Adipocyte (in vitro differentiated cells): ENCODE measurements around the gene ADCY2.
A peak's percentile ranks its signal among the peaks of the same experiment; 100 is the strongest.

ENCODE experiments used
- DNase-seq: peaks from one replicate; pipeline ENCODE4 v3.0.0-alpha.2; 2015; ENCODE audit warnings: low read depth
- H3K27me3 ChIP-seq: replicated peaks from 2 replicates; pipeline ENCODE4 v1.7.0; 2013; ENCODE audit warnings: mild to moderate bottlenecking, low read length, moderate library complexity; ENCODE audit not compliant: control insufficient read depth, insufficient read depth
- H3K36me3 ChIP-seq: 2 replicates; pipeline ENCODE4 v1.7.0; 2013; ENCODE audit warnings: low read length, mild to moderate bottlenecking, moderate library complexity; ENCODE audit not compliant: control insufficient read depth, insufficient read depth, severe bottlenecking
- H3K4me1 ChIP-seq: 2 replicates; pipeline ENCODE4 v1.7.0; 2013; ENCODE audit warnings: mild to moderate bottlenecking, low read length, moderate library complexity; ENCODE audit not compliant: control insufficient read depth, insufficient read depth
- H3K4me3 ChIP-seq: 2 replicates; pipeline ENCODE4 v1.7.0; 2013; ENCODE audit warnings: mild to moderate bottlenecking, low read length, moderate library complexity
- H3K9ac ChIP-seq: 2 replicates; pipeline ENCODE4 v1.7.0; 2013; ENCODE audit warnings: mild to moderate bottlenecking, low read length, moderate library complexity
- H3K9me3 ChIP-seq: 2 replicates; pipeline ENCODE4 v1.7.0; 2013; ENCODE audit warnings: mild to moderate bottlenecking, low read length, moderate library complexity; ENCODE audit not compliant: control insufficient read depth

ADCY2 gene

GRCh38 chr5:7745882-7746610 is 350.1 kb downstream of the ADCY2 start:
- H3K36me3 ChIP-seq = no peaks in the 10 kb centered on the region
- peak; percentile 85 for DNase-seq
- peaks cover 10% of the 10 kb centered on the region for H3K27me3 ChIP-seq
- no peaks in the 10 kb centered on the region for H3K4me1 ChIP-seq
- H3K4me3 ChIP-seq = no peak overlapping the region
- no peaks in the 10 kb centered on the region for H3K9me3 ChIP-seq
- no peak overlapping the region for H3K9ac ChIP-seq

- H3K4me1 ChIP-seq = no peaks in the 10 kb centered on the region
- H3K36me3 ChIP-seq = no peaks in the 10 kb centered on the region
- peaks cover 10% of the 10 kb centered on the region for H3K27me3 ChIP-seq
- H3K9me3 ChIP-seq = no peaks in the 10 kb centered on the region
- no peak overlapping the region for H3K4me3 ChIP-seq
- no peak for DNase-seq
- H3K9ac ChIP-seq = no peak overlapping the region
Observed at GRCh38 chr5:7747728-7748127, 351.8 kb downstream of the ADCY2 start.

GRCh38 chr5:7749626-7750025 is 353.7 kb downstream of the ADCY2 start:
- Histone ChIP-seq H3K9me3 (no peaks in the 10 kb centered on the region), H3K9ac (no peak overlapping the region), H3K4me1 (no peaks in the 10 kb centered on the region), H3K4me3 (no peak overlapping the region), H3K27me3 (peaks cover 15% of the 10 kb centered on the region), H3K36me3 (no peaks in the 10 kb centered on the region)
- DNase-seq = no peak

- Histone ChIP-seq H3K36me3 (no peaks in the 10 kb centered on the region), H3K4me3 (no peak overlapping the region), H3K9ac (no peak overlapping the region), H3K4me1 (peaks cover 6% of the 10 kb centered on the region), H3K27me3 (peaks cover 18% of the 10 kb centered on the region), H3K9me3 (no peaks in the 10 kb centered on the region)
- DNase-seq = no peak
Observed at GRCh38 chr5:7751874-7752273, 355.9 kb downstream of the ADCY2 start.

GRCh38 chr5:7753181-7753580 is 357.2 kb downstream of the ADCY2 start:
- H3K36me3 ChIP-seq = no peaks in the 10 kb centered on the region
- H3K9ac ChIP-seq = no peak overlapping the region
- H3K4me3 ChIP-seq = no peak overlapping the region
- peaks cover 19% of the 10 kb centered on the region for H3K27me3 ChIP-seq
- H3K4me1 ChIP-seq = peaks cover 8% of the 10 kb centered on the region
- DNase-seq = no peak
- no peaks in the 10 kb centered on the region for H3K9me3 ChIP-seq

GRCh38 chr5:7753596-7753995 is 357.7 kb downstream of the ADCY2 start:
- DNase-seq = no peak
- Histone ChIP-seq H3K4me1 (peaks cover 8% of the 10 kb centered on the region), H3K9me3 (no peaks in the 10 kb centered on the region), H3K4me3 (no peak overlapping the region), H3K36me3 (no peaks in the 10 kb centered on the region), H3K27me3 (peaks cover 23% of the 10 kb centered on the region), H3K9ac (no peak overlapping the region)

- Histone ChIP-seq H3K4me1 (peaks cover 8% of the 10 kb centered on the region), H3K9ac (no peak overlapping the region), H3K4me3 (no peak overlapping the region), H3K9me3 (no peaks in the 10 kb centered on the region), H3K27me3 (peaks cover 29% of the 10 kb centered on the region), H3K36me3 (no peaks in the 10 kb centered on the region)
- DNase-seq = no peak
Observed at GRCh38 chr5:7754490-7754889, 358.6 kb downstream of the ADCY2 start.

- Histone ChIP-seq H3K36me3 (no peaks in the 10 kb centered on the region), H3K4me3 (no peak overlapping the region), H3K27me3 (peaks cover 29% of the 10 kb centered on the region), H3K9me3 (no peaks in the 10 kb centered on the region), H3K9ac (no peak overlapping the region), H3K4me1 (peaks cover 8% of the 10 kb centered on the region)
- peak; percentile 7 for DNase-seq
Observed at GRCh38 chr5:7754997-7755596, 359.2 kb downstream of the ADCY2 start.

GRCh38 chr5:7755958-7756357 is 360.0 kb downstream of the ADCY2 start:
- peaks cover 29% of the 10 kb centered on the region for H3K27me3 ChIP-seq
- no peaks in the 10 kb centered on the region for H3K9me3 ChIP-seq
- no peak for DNase-seq
- H3K4me3 ChIP-seq = no peak overlapping the region
- H3K4me1 ChIP-seq = peaks cover 8% of the 10 kb centered on the region
- H3K36me3 ChIP-seq = no peaks in the 10 kb centered on the region
- no peak overlapping the region for H3K9ac ChIP-seq

GRCh38 chr5:7756453-7756852 is 360.5 kb downstream of the ADCY2 start:
- H3K36me3 ChIP-seq = no peaks in the 10 kb centered on the region
- no peak for DNase-seq
- H3K27me3 ChIP-seq = peaks cover 29% of the 10 kb centered on the region
- peaks cover 8% of the 10 kb centered on the region for H3K4me1 ChIP-seq
- no peaks in the 10 kb centered on the region for H3K9me3 ChIP-seq
- no peak overlapping the region for H3K4me3 ChIP-seq
- H3K9ac ChIP-seq = no peak overlapping the region

- Histone ChIP-seq H3K4me1 (peaks cover 18% of the 10 kb centered on the region), H3K9ac (no peak overlapping the region), H3K27me3 (peaks cover 24% of the 10 kb centered on the region), H3K4me3 (no peak overlapping the region), H3K36me3 (no peaks in the 10 kb centered on the region), H3K9me3 (no peaks in the 10 kb centered on the region)
- DNase-seq = no peak
Observed at GRCh38 chr5:7759257-7759871, 363.4 kb downstream of the ADCY2 start.
